Muscle layer of colon (tissue), 2 donors: ENCODE results near the gene TTF2.

Experiments used
- H3K27ac ChIP-seq: one replicate; pipeline ENCODE4 v1.7.0; 2013; ENCODE audit warnings: low read depth, mild to moderate bottlenecking, low read length, moderate library complexity
- H3K27me3 ChIP-seq, 2 donors: one replicate each; pipeline ENCODE4 v1.7.0; 2013; ENCODE audit warnings: low read length in 2 of 2, mild to moderate bottlenecking in 2 of 2; ENCODE audit not compliant: insufficient read depth in 2 of 2, control insufficient read depth in 1 of 2
- H3K36me3 ChIP-seq: one replicate; pipeline ENCODE4 v1.7.0; 2013; ENCODE audit warnings: mild to moderate bottlenecking, low read length; ENCODE audit not compliant: insufficient read depth
- H3K4me1 ChIP-seq: one replicate; pipeline ENCODE4 v1.7.0; 2013; ENCODE audit warnings: mild to moderate bottlenecking, low read length; ENCODE audit not compliant: insufficient read depth
- H3K4me3 ChIP-seq, 2 donors: one replicate each; pipeline ENCODE4 v1.7.0; 2013; ENCODE audit warnings: low read length in 2 of 2, low read depth in 1 of 2, mild to moderate bottlenecking in 1 of 2, moderate library complexity in 1 of 2
- H3K9ac ChIP-seq: one replicate; pipeline ENCODE4 v1.7.0; 2013; ENCODE audit warnings: low read length
- H3K9me3 ChIP-seq: one replicate; pipeline ENCODE4 v1.7.0; 2013; ENCODE audit warnings: mild to moderate bottlenecking, low read length
- donor health status: abdominal sarcoma.
- donor health status: Adenocarcinoma of cecum.

Gene TTF2

GRCh38 chr1:117069220-117069844, 9.2 kb downstream of the TTF2 start:
- no peaks in the 10 kb centered on the region for H3K36me3 ChIP-seq
- no peaks in the 10 kb centered on the region for H3K9me3 ChIP-seq
- H3K27ac ChIP-seq = no peak overlapping the region
- H3K9ac ChIP-seq = no peak overlapping the region
- no peak overlapping the region for H3K4me3 ChIP-seq
- H3K27me3 ChIP-seq = no peaks in the 10 kb centered on the region
- no peaks in the 10 kb centered on the region for H3K4me1 ChIP-seq

DNA sequence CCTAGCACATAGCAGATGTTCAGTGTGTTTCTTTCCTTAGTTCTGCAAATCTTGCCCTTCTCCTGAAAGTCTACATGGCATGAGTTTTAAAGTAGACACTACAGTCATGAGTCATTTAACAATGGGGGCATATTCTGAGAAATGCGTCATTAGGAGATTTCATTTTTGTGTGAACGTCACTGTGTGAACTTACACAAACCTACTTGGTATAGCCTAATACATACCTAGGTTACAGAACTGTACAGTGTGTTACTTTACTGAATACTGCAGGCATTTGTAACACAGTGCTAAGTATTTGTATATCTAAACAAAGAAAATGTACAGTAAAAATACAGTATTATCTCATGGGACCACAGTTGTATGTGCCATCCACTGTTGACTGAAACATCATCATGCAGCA, 10.0 kb downstream of the TTF2 start:
- H3K9me3 ChIP-seq = no peaks in the 10 kb centered on the region

DNA sequence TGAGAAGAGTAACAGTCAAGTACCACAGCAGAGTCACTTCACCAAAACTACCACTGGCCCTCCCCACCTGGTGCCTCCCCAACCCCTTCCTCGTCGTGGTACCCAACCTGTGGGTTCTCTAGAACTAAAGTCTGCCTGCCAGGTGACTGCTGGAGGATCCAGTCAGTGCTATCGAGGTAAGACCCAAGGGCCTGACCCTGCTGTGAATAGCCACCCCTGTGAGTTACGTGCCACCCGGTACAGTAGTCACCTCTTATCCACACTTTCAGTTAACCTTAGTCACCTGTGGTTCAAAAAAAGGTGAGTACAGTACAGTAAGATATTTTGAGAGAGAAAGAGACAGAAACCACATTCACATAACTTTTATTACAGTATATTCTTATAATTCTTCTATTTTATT, 16.5 kb downstream of the TTF2 start:
- no peak overlapping the region for H3K4me3 ChIP-seq
- peaks cover 39% of the 10 kb centered on the region for H3K36me3 ChIP-seq
- H3K4me1 ChIP-seq = no peaks in the 10 kb centered on the region
- H3K9ac ChIP-seq = no peak overlapping the region
- H3K9me3 ChIP-seq = no peaks in the 10 kb centered on the region
- no peak overlapping the region for H3K27ac ChIP-seq
- H3K27me3 ChIP-seq = no peaks in the 10 kb centered on the region

More for the DNA sequence above, 10.0 kb downstream of the TTF2 start:
- no peak overlapping the region for H3K27ac ChIP-seq
- no peak overlapping the region for H3K4me3 ChIP-seq
- no peaks in the 10 kb centered on the region for H3K4me1 ChIP-seq
- H3K9ac ChIP-seq = no peak overlapping the region
- H3K36me3 ChIP-seq = peaks cover 3% of the 10 kb centered on the region
- H3K27me3 ChIP-seq = no peaks in the 10 kb centered on the region

DNA sequence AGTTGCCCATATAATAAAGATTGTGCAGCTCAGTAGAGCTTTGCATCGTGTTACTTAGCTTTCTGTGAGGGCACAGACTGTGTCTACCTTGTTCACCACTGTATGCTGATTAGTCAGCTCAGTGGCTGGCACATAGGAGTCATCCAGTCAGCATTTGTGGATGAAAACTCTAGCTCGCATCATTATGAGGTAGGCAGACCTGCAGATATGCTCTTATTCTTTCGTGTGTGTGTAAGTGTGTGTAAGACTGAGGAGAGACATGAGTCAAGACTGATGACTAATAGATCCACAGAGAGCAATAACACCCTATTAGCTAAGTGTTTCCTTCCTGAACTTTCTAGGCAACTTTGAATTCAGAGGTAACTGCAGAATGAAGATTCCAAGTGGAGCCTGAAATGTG, 17.1 kb downstream of the TTF2 start:
- H3K4me1 ChIP-seq = no peaks in the 10 kb centered on the region
- H3K4me3 ChIP-seq = no peak overlapping the region
- no peak overlapping the region for H3K27ac ChIP-seq
- H3K9me3 ChIP-seq = no peaks in the 10 kb centered on the region
- no peak overlapping the region for H3K9ac ChIP-seq
- H3K36me3 ChIP-seq = peaks cover 39% of the 10 kb centered on the region
- no peaks in the 10 kb centered on the region for H3K27me3 ChIP-seq

DNA sequence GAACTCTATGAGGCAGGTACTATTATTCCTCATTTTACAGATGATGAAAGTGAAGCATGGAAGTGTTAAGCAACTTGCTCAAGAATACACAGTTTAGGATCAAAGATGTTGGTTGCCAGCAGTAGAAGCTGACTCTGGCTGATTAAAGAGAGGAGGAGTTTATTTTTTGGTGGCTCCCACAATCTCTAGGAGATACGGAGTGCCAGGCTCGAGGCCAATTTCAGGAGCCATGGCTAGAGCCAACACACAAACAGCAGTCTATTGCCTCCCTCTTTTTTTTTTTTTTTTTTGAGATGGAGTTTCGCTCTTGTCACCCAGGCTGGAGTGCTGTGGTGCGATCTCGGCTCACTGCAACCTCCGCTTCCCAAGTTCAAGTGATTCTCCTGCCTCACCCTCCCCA, 19.6 kb downstream of the TTF2 start:
- Histone ChIP-seq H3K27me3 (no peaks in the 10 kb centered on the region), H3K9me3 (no peaks in the 10 kb centered on the region), H3K4me3 (no peak overlapping the region), H3K36me3 (peaks cover 39% of the 10 kb centered on the region), H3K9ac (no peak overlapping the region), H3K4me1 (no peaks in the 10 kb centered on the region), H3K27ac (no peak overlapping the region)

DNA sequence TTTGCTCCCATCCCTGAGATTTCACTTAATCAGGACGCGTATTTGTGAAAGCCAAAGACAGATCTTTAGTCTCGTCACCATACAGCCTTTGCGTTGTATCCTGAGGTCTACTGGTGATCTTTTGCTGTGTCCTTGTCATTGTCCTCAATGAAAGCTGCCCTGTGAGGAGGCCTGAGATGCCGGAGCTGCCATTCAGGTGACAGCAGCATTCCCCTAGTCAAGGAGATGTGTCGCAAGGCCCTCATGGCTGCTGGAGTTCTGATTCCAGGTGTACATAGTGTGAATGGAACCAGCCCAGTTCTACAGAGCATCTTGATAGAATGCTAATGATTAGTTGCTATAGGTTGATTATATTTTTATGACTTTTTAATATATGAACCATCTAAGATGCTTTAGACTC, 24.1 kb downstream of the TTF2 start:
- Histone ChIP-seq H3K9me3 (no peaks in the 10 kb centered on the region), H3K27ac (no peak overlapping the region), H3K4me3 (no peak overlapping the region), H3K4me1 (no peaks in the 10 kb centered on the region), H3K36me3 (peaks cover 9% of the 10 kb centered on the region), H3K9ac (no peak overlapping the region), H3K27me3 (no peaks in the 10 kb centered on the region)

DNA sequence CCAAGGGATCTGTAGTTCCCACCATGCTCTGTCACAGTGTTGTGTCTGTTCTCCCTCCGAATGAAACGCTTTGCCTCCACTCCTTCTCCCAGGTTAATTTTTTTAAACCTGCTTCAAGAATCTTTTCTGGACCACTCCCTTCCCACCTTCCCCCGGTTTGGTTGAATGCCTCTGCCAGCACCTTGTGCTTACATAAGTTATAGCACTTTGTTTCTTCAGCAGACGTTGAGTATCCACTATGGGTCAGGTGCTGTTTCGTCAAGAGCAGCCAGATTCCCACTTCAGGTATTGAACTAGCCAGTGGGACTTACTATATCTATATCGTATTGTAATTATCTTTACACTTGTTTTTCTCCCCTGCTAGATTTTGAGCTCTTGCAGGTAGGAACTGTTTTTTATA, 27.6 kb downstream of the TTF2 start:
- no peaks in the 10 kb centered on the region for H3K36me3 ChIP-seq
- no peak overlapping the region for H3K27ac ChIP-seq
- H3K27me3 ChIP-seq = no peaks in the 10 kb centered on the region
- H3K4me3 ChIP-seq = no peak overlapping the region
- H3K9ac ChIP-seq = no peak overlapping the region
- H3K4me1 ChIP-seq = no peaks in the 10 kb centered on the region
- no peaks in the 10 kb centered on the region for H3K9me3 ChIP-seq

GRCh38 chr1:117089996-117090395, 29.9 kb downstream of the TTF2 start:
- no peak overlapping the region for H3K9ac ChIP-seq
- H3K36me3 ChIP-seq = no peaks in the 10 kb centered on the region
- no peak overlapping the region for H3K27ac ChIP-seq
- no peaks in the 10 kb centered on the region for H3K9me3 ChIP-seq
- peaks cover 7% of the 10 kb centered on the region for H3K4me1 ChIP-seq
- H3K4me3 ChIP-seq = no peak overlapping the region
- H3K27me3 ChIP-seq = no peaks in the 10 kb centered on the region

- Histone ChIP-seq H3K9me3 (no peaks in the 10 kb centered on the region), H3K36me3 (no peaks in the 10 kb centered on the region), H3K4me1 (peaks cover 7% of the 10 kb centered on the region), H3K27ac (no peak overlapping the region), H3K4me3 (no peak overlapping the region), H3K27me3 (no peaks in the 10 kb centered on the region), H3K9ac (no peak overlapping the region)
Measured at GRCh38 chr1:117092594-117092993, 32.5 kb downstream of the TTF2 start.

- peaks cover 7% of the 10 kb centered on the region for H3K4me1 ChIP-seq
- no peak overlapping the region for H3K9ac ChIP-seq
- H3K9me3 ChIP-seq = no peaks in the 10 kb centered on the region
- no peaks in the 10 kb centered on the region for H3K36me3 ChIP-seq
- H3K27ac ChIP-seq = no peak overlapping the region
- no peak overlapping the region for H3K4me3 ChIP-seq
- no peaks in the 10 kb centered on the region for H3K27me3 ChIP-seq
Measured at GRCh38 chr1:117093091-117093534, 33.0 kb downstream of the TTF2 start.

DNA sequence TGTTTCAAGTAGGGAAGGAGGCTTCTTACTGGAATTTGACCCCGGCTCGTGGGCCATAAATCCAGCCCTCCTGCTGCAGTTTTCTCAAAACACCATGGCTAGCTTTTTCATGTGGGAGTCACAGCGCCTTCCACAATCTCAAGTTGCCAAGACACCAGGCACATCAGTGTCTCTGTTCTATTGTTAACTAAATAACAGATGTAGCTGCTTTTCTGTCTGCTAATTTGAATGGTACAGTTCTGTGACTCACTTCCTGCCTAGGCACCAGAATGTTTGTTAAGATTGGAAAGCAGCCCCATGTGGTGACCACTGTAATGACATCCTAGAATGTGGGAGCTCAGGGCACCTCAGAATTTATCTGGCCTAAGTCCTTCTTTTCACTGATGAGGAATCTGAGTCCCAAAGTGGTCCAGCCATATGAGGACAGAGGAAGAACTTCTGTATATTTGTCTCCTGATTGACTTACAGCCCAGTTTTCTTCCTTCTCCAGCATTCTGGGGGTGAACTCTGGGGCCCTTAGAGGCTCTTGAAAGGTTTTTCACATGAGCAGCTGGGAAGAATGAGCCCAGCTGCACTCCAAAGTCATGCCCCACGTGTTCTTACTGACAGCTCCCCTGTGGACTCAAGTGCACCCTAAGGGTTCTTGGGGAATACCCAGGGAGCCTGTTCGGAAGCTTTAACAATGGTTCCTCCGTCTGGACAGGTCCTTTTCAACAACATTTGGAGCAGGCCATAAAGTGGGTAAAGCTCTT, 33.9 kb downstream of the TTF2 start:
- Histone ChIP-seq H3K27me3 (no peaks in the 10 kb centered on the region), H3K9ac (no peak overlapping the region), H3K4me3 (no peak overlapping the region), H3K27ac (no peak overlapping the region), H3K4me1 (peaks cover 7% of the 10 kb centered on the region), H3K36me3 (no peaks in the 10 kb centered on the region), H3K9me3 (no peaks in the 10 kb centered on the region)
